Measurements from ENCODE around the gene TNRC6C.

The TNRC6C gene

GRCh38 chr17:77957857-77958715, at the start of gene TNRC6C:
TNRC6C (plus strand) TSS chr17:77958703; CDS start chr17:78004207, 45,504 bp downstream.
- DNase-seq (ENCODE audit: low spot score): peak; percentile 100

GRCh38 chr17:77909236-77909635, 49.3 kb upstream of the TNRC6C start:
- DNase-seq (ENCODE audit: low spot score): no peak

GRCh38 chr17:77909816-77910215, 48.7 kb upstream of the TNRC6C start:
- no peak for DNase-seq (ENCODE audit: low spot score)

- DNase-seq (ENCODE audit: low spot score): no peak
Observed at GRCh38 chr17:77914385-77915254, 43.9 kb upstream of the TNRC6C start.

GRCh38 chr17:77915594-77916021, 42.9 kb upstream of the TNRC6C start:
- DNase-seq (ENCODE audit: low spot score): no peak

GRCh38 chr17:77916264-77916663, 42.2 kb upstream of the TNRC6C start:
- DNase-seq (ENCODE audit: low spot score): no peak

GRCh38 chr17:77916703-77917481, 41.6 kb upstream of the TNRC6C start:
- DNase-seq (ENCODE audit: low spot score): peak; percentile 16

GRCh38 chr17:77919276-77919675, 39.2 kb upstream of the TNRC6C start:
- no peak for DNase-seq (ENCODE audit: low spot score)

GRCh38 chr17:77923135-77923534, 35.4 kb upstream of the TNRC6C start:
- DNase-seq (ENCODE audit: low spot score): no peak

GRCh38 chr17:77923776-77924513, 34.6 kb upstream of the TNRC6C start:
- DNase-seq (ENCODE audit: low spot score): no peak

GRCh38 chr17:77924757-77925336, 33.7 kb upstream of the TNRC6C start:
- no peak for DNase-seq (ENCODE audit: low spot score)

GRCh38 chr17:77925831-77926543, 32.5 kb upstream of the TNRC6C start:
- DNase-seq (ENCODE audit: low spot score): no peak

GRCh38 chr17:77926981-77927380, 31.5 kb upstream of the TNRC6C start:
- no peak for DNase-seq (ENCODE audit: low spot score)

- no peak for DNase-seq (ENCODE audit: low spot score)
Observed at GRCh38 chr17:77927777-77928518, 30.6 kb upstream of the TNRC6C start.

GRCh38 chr17:77928519-77929179, 29.9 kb upstream of the TNRC6C start:
- DNase-seq (ENCODE audit: low spot score): no peak

- no peak for DNase-seq (ENCODE audit: low spot score)
Observed at GRCh38 chr17:77929180-77929564, 29.3 kb upstream of the TNRC6C start.

GRCh38 chr17:77929871-77930436, 28.5 kb upstream of the TNRC6C start:
- no peak for DNase-seq (ENCODE audit: low spot score)

Data from CD4-positive, alpha-beta T cell treated with Interleukin-2 at 100 ng/mL for 4 hours (primary cell).